PC-3 (cell line): ENCODE data around the gene HSPB6. TPM values are rescaled to one million over a fixed set of nuclear protein-coding genes. Genes with fewer than 3 reads are reported as not detected.

Experiments
- ATAC-seq: fragments of 200-7000 bp; cut with Tn5 transposase; 2 replicates; pipeline ENCODE4 v1.9.1; 2020; ENCODE audit warnings: mild to moderate bottlenecking, moderate library complexity
- BruUV-seq: library from RNA; stranded (reverse); fragments of 400-500 nt; replicated peaks from 2 replicates; lab custom pipeline; 2021; lab: Mats Ljungman, UMichigan
- CTCF ChIA-PET: fragments of 300-600 bp; sonication (Branson Sonifier 250); formaldehyde crosslinking; loops from one replicate; lab custom pipeline; 2022; ENCODE audit warnings: antibody characterized with exemption; lab: Charles Lee
- POLR2A ChIA-PET: fragments of 300-600 bp; sonication (Branson Sonifier 250); formaldehyde crosslinking; loops from one replicate; lab custom pipeline; 2022; ENCODE audit warnings: antibody characterized with exemption; ENCODE audit not compliant: unreplicated experiment; lab: Charles Lee
- DNase-seq: peaks from one replicate; pipeline ENCODE4 v3.0.0-alpha.2; 2015
- H2AFZ ChIP-seq: fragments of 300-600 bp; sonication (generic); 2 replicates; pipeline ENCODE4 v1.6.0; 2016; ENCODE audit warnings: antibody characterized with exemption, low read length
- H3F3A ChIP-seq: fragments of 300-600 bp; sonication (generic); one replicate; pipeline ENCODE4 v1.6.0; 2017; ENCODE audit warnings: antibody characterized with exemption, low read length, control low read depth, mild to moderate bottlenecking; ENCODE audit not compliant: unreplicated experiment
- H3K27ac ChIP-seq: fragments of 300-600 bp; sonication (generic); 2 replicates; pipeline ENCODE4 v1.5.1; 2016; ENCODE audit warnings: mild to moderate bottlenecking, low read length
- H3K27me3 ChIP-seq: fragments of 300-600 bp; sonication (generic); 2 replicates; pipeline ENCODE4 v1.6.1; 2016; ENCODE audit warnings: low read length, mixed read lengths
- H3K36me3 ChIP-seq: fragments of 300-600 bp; sonication (generic); 2 replicates; pipeline ENCODE4 v1.6.1; 2016; ENCODE audit warnings: low read depth, mixed run types, low read length, mixed read lengths
- H3K4me1 ChIP-seq: fragments of 300-600 bp; sonication (generic); 2 replicates; pipeline ENCODE4 v1.5.1; 2016; ENCODE audit warnings: low read length; ENCODE audit not compliant: insufficient read depth
- H3K4me2 ChIP-seq: fragments of 300-600 bp; sonication (generic); 2 replicates; pipeline ENCODE4 v1.6.0; 2016; ENCODE audit warnings: low read length
- H3K4me3 ChIP-seq: fragments of 300-600 bp; sonication (generic); 2 replicates; pipeline ENCODE4 v1.5.1; 2016; ENCODE audit warnings: mild to moderate bottlenecking, low read length, mixed read lengths
- H3K79me2 ChIP-seq: fragments of 300-600 bp; sonication (generic); 2 replicates; pipeline ENCODE4 v1.6.1; 2017; ENCODE audit warnings: low read length, mixed read lengths
- H3K9ac ChIP-seq: fragments of 300-600 bp; sonication (generic); 2 replicates; pipeline ENCODE4 v1.6.0; 2016; ENCODE audit warnings: mild to moderate bottlenecking, low read length
- H3K9me2 ChIP-seq: fragments of 300-600 bp; sonication (generic); replicated peaks from 2 replicates; pipeline ENCODE4 v1.6.1; 2016; ENCODE audit warnings: mixed run types, low read length, mixed read lengths
- H3K9me3 ChIP-seq: fragments of 300-600 bp; sonication (generic); 2 replicates; pipeline ENCODE4 v1.6.1; 2016; ENCODE audit warnings: low read length, mixed read lengths
- H4K20me1 ChIP-seq: fragments of 300-600 bp; sonication (generic); 2 replicates; pipeline ENCODE4 v1.6.1; 2016; ENCODE audit warnings: low read length, mixed read lengths
- EZH2 ChIP-seq: fragments of 300-600 bp; sonication (generic); IDR thresholded peaks from one replicate; pipeline ENCODE4 v1.6.1; 2017; ENCODE audit warnings: antibody characterized with exemption, mild to moderate bottlenecking, low read length; ENCODE audit not compliant: unreplicated experiment
- EZH2phosphoT487 ChIP-seq: fragments of 300-600 bp; sonication (generic); IDR thresholded peaks from 2 replicates; pipeline ENCODE4 v1.6.1; 2018; ENCODE audit warnings: mild to moderate bottlenecking, antibody characterized with exemption, low read length, borderline replicate concordance
- intact Hi-C: fragments of 100-400 bp; cut with micrococcal nuclease; formaldehyde crosslinking; loops from 2 replicates; pipeline ENCODE4 v1.9.0; 2023
- total RNA-seq: library from RNA; depleted of rRNA; stranded (reverse); fragments of >200 nt; gene quantifications from 2 replicates; pipeline ENCODE4 v1.2.3, GENCODE V29; 2014
- TF ChIP-seq, protein P1 (sequence below): fragments of 300-600 bp; sonication (generic); conservative IDR thresholded peaks from 2 replicates; pipeline ENCODE4 v1.5.1; 2017; ENCODE audit warnings: antibody characterized with exemption, low read depth, mild to moderate bottlenecking, low read length

Gene HSPB6
- total RNA-seq, 1 experiment from 2014 or later, result not detected

DNA sequence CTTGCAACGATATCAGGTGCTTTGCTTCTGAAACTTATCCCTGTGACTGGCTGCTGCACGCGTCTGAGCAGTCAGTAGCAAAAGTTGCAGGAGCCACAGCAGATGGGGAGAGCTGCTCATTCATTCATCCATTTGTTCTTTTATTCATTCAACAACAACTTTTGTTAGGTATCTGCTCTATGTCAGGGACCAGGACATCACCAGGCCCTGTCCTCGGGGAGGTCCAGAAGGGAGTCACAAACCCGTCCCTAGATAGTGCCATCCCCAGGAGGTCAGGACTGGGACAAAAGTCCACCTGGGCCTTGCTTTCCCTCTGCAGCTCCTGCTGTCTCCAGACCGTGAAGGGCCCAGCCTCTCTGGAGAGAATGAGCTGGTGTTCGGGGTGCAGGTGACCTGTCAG lies 21.1 kb upstream of the HSPB6 start:
- no peaks in the 10 kb centered on the region for H3K36me3 ChIP-seq
- no peaks in the 10 kb centered on the region for H4K20me1 ChIP-seq
- no peaks in the 10 kb centered on the region for H3F3A ChIP-seq
- DNase-seq (no peak), ATAC-seq (no peak)
- H3K9me2 ChIP-seq, result no peaks in the 10 kb centered on the region
- H3K79me2 ChIP-seq, result no peaks in the 10 kb centered on the region
- H3K4me3 ChIP-seq, result no peak overlapping the region
- no peaks in the 10 kb centered on the region for H3K9me3 ChIP-seq
- H3K27ac ChIP-seq, result no peak overlapping the region
- no peaks in the 10 kb centered on the region for H3K27me3 ChIP-seq
- no peak overlapping the region for H3K9ac ChIP-seq
- no TSS peak for BruUV-seq
- H3K4me1 ChIP-seq, result peaks cover 7% of the 10 kb centered on the region
- ChIA-PET CTCF (no interaction called here), POLR2A (no interaction called here)
- H2AFZ ChIP-seq, result no peak overlapping the region
- H3K4me2 ChIP-seq, result no peak overlapping the region
- TF ChIP-seq EZH2 (no peak), EZH2phosphoT487 (no peak)
- TF ChIP-seq, protein P1, sequence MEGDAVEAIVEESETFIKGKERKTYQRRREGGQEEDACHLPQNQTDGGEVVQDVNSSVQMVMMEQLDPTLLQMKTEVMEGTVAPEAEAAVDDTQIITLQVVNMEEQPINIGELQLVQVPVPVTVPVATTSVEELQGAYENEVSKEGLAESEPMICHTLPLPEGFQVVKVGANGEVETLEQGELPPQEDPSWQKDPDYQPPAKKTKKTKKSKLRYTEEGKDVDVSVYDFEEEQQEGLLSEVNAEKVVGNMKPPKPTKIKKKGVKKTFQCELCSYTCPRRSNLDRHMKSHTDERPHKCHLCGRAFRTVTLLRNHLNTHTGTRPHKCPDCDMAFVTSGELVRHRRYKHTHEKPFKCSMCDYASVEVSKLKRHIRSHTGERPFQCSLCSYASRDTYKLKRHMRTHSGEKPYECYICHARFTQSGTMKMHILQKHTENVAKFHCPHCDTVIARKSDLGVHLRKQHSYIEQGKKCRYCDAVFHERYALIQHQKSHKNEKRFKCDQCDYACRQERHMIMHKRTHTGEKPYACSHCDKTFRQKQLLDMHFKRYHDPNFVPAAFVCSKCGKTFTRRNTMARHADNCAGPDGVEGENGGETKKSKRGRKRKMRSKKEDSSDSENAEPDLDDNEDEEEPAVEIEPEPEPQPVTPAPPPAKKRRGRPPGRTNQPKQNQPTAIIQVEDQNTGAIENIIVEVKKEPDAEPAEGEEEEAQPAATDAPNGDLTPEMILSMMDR, result no peak
- intact Hi-C loops, result no loop called here

DNA sequence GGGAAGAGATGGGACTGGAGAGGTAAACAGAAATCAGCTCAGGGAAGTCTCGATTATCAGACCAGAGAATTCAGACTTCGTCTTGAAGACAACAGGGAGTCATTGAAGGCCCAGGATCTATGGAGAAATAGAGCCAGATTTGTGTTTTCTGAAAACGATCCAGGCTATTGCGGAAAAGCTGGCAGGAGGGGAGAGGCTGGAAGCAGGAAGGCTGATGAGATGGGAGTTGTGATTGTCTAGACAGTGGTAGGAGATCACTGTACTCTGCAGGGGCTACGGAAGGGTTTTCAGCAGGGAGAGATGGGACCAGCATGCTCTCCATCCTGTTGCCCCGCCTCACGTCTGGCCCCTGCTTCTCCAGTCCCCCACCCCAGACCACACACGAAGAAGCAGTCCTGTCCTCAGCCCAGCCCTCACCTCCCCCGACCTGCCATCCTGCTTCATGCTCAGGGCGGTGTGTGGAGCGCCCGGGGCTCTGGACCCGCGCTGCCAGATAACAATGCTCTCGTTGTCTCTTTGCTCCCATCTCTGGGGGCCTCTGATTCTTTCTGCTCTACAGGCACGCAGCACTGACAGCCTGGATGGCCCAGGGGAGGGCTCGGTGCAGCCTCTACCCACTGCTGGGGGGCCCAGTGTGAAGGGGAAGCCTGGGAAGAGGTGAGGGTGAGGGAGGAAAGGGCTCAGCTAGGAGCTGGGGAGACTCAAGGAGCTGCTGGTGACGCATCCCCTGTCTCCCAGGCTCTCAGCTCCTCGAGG lies 20.4 kb upstream of the HSPB6 start:
- Histone ChIP-seq H3K9me2 (no peaks in the 10 kb centered on the region), H3K79me2 (no peaks in the 10 kb centered on the region), H3K4me1 (peaks cover 7% of the 10 kb centered on the region), H3K9me3 (no peaks in the 10 kb centered on the region), H2AFZ (no peak overlapping the region), H3K27ac (no peak overlapping the region), H3K36me3 (no peaks in the 10 kb centered on the region), H3K9ac (no peak overlapping the region), H3K4me3 (no peak overlapping the region), H4K20me1 (no peaks in the 10 kb centered on the region), H3K27me3 (no peaks in the 10 kb centered on the region), H3F3A (no peaks in the 10 kb centered on the region), H3K4me2 (no peak overlapping the region)
- POLR2A ChIA-PET, result interaction anchor here (0.6 kb wide), 1 partner anchor 32 kb away, joined by 7 read pairs; the partner anchor contains the start of genes PSENEN and U2AF1L4
- no peak for ATAC-seq
- intact Hi-C loops, result no loop called here
- TF ChIP-seq, protein P1, result no peak
- no peak for TF ChIP-seq EZH2phosphoT487
- no peak for TF ChIP-seq EZH2
- CTCF ChIA-PET, result no interaction called here
- no TSS peak for BruUV-seq
- no peak for DNase-seq
